NCI-H1930 (cell line): Measurements from ENCODE around the gene TBX21.

Experiments used
- DNase-seq, 2 experiments: peaks; one replicate each; lab custom pipeline; 2025; lab: John Stamatoyannopoulos, UW

The TBX21 gene

DNA sequence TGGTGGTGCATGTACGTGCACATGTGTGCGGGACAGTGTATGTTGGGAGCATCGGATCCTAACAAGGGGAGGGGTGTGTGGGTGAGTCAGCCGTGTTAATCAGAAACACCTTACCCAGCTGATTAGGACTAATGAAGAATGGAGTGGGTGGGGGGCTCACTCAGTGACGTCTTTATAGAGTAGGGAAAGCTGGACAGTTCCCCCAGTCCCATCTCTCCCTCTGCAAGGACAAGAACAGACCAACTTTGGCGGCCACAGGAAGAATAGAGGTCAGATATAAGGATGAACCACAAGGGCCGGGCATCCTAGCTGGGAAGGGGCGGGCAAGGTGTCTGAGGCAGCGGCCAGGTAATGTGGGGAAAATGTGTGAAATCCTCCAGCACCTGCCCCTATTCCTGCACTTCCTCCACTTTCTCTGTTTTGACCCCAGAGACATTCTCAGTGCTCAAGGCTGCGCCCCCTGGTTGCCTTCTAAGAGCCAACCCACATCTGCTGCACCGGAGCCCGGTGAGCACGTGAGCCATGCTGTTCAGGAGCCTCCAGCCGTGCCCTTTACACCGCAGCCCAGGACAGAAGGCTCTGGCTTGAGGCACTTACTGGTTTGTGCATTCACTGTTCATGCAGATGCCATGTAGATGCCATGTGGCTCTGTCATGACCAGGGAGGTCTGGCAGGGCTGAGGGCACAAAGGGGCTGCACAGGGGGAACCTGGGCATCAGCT, 18.9 kb upstream of the TBX21 start:
- DNase-seq: no peak

DNA sequence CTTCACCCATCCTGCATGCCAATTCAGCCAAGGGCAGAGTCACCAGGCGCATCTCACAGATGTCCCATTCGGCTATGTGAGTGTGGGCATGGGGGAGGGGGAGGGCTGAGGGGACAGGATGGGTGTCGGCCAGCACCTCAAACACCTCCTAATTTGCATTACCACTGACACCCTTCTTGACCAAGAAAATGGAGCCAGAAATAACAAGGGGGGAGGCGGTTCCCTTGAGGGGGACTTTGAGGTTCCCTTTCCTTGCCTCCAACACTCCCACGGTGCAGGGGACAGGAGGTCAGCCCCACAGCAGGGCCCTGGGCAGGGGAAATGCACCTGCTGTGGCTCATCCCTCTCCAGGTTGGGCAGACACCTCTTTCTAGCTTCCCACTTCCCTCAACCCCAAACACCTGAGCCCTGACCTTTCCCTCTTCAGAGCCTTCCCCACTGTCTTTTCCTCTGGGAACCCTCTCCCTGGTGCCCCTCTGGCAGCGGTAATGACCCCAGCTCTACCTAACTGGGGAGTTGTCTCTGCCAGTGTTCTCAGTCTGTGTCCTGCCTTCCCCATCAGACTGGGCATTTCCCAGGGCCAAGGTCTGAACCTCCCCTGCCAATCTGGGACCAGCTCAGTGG, 18.2 kb upstream of the TBX21 start:
- DNase-seq: no peak

DNA sequence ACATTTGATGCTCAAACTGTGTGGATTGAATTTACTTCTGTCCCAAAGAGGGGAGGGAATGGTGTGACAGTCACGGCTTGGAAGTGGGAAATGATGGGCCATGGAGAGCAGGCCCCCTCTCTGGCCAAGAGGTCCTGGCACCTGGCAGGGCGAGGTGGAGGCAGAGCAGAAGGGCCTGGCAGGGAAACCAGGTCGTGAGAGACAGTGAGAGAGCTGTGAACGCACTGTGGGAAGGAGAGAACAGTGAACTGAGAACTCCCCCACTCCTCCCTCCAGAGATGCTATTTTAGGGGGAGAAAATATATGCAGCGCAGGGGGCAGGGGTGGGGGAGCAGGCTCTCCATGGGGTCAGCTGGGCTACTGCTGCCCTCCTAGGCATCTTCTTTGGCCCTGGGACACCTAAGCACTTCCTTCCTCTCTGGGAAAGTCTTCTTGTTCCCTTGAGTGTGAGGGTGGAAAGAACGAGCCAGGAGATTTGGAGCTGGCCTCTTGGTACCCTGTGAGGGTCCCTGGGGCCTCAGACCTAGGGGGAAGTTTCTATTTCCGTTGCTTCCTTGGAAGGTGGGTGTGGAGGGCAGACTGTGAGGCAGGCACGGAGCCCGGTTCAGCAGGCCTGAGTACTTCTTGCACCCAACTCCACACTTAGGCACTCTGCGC, 17.2 kb upstream of the TBX21 start:
- no peak for DNase-seq

DNA sequence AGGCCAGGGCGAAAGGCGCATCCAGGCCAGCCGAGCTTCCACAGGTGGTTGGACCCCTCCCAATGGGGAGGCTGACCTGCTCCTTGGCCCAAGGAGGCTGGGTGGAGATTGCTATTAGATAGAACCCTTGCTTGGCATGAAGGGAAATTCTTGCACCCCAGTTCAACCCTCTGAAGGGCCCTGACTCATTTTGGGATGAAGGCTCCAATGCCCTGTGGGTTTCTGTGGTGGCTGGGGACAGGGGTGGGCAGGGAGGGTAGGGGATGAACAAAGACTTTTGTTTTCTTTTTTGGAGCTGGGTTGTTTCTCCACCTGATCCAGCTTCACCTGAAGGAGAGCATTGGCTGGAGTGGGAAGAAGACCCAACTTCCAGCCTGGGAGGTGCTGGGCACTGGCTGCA, 16.7 kb upstream of the TBX21 start:
- no peak for DNase-seq

DNA sequence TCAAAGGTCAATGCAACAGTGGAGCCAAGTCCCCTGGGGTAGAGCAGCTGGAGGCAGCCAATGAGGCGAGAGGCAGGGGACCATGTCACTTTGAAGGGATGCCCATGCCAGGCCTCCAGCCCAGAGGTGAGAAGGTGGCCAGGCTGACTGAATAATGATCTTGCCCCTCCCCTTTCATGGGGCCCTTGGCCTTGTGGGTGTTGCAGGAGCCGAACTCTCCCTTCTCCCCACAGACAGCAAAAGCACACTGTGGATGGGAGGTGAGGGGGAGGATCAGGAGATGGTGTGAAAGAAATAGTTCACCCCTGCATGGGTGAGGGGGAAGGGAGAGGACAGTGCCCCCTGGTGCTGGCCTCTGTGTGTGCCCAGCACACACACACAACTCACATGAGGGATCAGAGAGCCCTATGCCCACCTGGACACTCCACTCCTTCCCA, 15.8 kb upstream of the TBX21 start:
- DNase-seq: no peak

DNA sequence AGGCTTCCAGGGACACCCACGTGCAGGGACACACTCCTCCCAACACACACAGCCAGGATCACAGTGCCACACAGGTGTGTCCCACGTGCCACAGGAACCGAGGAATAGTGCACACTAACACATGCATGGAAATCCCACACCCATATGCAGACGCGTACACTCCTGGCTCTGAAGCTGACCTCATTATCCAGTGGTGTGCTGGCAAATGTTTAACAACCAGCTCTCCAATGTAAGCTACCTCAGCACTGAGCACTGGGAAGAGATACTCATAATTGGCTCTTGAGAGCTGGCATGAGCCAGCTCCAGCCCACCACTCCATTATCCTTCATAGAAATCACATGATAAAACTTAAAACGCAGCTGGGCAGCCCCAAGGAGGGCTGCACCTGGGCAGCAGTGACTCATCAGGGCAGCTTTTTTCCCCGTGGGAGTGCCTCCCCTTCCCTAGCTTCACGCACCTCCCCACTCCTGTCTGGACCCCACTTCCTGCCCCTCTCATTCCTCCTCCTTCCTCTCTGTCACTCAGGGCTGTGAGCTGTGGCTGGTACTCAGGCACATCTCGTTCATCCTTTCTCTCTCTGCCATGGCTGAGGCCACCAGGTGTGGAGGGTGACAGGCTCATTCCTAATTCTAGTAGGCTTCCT, 14.9 kb upstream of the TBX21 start:
- no peak for DNase-seq

DNA sequence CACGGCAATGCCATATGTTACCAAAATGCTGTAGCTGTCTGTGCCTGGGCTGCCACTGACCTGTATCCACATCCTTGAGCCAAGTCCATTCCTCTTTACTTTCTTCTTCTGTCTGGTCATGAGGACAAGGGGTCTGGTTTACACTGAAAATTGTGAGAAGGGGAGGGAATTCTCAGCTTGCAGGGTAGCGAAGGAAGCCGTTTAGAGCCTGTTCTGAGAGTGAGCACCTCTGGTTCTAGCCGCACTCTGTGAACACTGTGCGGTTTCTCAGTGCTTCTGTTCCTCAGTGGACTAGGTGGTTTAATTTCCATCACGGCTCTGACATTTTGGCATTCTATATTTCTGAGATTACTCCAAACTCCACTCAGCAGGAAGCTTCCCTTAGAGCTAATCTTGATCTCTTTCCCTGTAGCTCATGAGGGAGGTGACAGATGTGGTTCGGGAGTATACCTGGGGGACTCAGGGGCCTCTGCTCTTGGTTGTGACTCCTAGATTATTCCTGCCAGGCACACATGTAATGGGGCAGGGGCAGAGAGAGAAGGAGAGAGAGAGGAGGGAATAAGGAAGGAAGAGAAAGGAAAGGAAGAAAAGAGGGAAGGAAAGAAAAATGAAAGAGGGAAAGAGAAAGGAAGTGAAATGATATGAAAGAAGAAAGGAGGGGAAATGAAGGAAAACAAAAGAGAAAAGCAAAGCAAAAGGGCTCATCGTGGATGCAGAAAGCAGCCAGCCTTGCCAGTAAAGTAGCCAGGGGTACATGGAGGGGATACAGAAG, 14.2 kb upstream of the TBX21 start:
- no peak for DNase-seq

DNA sequence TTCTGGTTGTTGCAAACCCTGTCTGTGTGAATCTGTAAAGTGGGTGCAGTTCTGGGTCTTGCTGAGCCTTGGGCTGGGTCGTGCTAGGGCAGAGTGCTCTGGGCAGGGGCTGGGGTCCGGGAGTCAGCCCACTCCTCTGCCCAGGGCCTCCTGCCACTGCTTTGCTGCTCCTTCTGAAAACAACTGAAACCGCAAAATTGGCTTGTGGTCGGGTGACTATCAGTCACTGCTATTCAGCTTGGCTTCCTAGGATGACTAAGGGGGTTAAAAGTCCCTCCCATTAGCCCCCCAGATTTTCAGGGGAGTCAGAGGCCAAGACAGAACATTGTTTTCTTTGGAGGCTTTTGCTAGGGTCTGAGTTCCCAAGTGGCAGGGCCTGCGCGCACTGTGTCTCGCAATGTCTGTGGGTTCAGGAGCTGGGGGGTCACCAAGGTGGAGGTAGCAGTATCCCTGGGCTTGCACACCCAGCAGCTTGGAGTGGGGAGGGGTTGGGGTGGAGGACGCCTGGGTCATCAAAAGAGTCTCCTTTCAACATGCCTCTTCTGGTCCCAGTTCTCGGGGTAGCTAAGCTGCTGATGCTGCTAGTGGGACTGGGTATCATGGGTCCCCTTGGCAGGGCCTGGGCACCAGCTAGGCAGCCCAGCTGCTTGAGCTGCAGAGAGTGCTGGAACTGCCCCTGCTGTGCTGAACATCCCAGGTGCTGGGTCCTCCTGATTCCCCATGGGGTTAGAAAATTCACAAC, 13.5 kb upstream of the TBX21 start:
- DNase-seq: no peak

DNA sequence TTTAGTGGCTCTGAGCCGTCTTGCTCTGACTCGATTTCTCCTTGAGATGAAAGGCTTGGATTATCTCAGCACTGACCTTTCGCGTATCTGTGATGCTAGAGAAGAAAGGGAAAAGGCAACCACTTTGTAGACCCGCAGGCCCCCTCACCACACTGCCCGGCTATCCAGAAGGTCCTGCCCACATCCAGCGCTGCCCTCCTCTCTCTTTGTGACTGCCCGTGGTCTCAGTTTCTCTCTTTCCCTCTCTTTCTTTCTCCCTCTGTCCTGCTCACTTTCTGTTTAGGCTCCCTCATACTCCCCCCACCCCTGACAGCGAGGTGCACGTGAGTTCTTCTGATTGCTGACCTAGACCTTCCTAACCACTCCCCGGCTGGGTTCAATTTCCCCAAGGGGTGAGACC, 12.8 kb upstream of the TBX21 start:
- no peak for DNase-seq

DNA sequence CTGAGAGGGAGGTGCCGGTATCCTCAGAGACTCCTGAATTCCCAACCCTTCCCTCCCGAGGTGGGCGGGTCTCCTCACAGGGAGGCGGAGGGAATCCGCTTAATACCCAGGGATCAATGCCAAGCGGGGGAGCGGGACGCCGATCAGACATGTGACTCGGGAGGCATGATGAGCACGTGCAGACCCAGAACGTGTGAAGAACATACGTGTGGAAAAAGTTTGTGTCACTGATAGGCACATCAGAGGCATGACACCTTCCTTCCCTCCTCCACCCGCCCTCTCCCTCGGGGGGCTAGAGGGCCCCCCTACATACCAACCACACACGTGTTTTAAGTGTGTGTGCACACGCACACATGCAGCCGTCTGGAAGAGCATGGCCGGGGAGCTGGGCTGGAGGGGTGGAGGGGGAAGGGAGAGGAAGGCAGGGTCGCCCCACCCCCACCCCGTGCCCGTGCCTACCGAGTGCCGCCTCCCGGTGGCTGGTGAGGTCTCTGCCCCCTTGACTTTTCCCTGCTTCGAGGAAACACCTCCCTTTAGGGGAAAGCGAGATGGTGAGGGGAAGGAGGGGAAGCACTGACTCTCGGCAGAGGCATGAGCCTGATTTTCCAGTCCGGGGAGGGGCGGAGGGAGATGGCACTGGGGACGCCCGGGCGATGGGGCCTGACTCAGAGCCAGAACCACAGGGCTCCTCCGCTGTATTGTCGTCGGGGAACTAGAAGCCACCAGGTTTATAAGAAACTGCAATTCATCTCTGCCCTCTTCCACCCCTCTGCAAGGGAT, 12.1 kb upstream of the TBX21 start:
- no peak for DNase-seq

DNA sequence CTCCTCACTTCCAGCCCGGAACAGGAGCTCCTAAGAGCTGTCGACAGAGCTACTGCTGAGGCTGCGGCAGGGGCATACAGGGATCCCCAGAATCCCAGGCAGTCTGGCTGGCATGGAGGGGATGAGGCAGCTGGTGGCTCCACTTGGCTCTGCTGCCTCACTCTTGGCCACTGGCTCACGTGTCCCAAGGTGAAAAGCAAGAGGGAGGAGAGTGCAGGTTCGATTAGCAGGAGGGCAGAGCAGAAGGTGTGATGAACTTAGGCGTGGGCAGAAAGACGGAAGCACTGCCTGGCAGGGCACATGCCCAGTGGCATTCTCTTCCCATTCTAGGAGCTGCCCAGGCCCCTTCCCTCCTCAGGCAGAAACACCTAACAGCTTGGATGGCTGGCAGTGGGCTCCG, 11.3 kb upstream of the TBX21 start:
- no peak for DNase-seq

DNA sequence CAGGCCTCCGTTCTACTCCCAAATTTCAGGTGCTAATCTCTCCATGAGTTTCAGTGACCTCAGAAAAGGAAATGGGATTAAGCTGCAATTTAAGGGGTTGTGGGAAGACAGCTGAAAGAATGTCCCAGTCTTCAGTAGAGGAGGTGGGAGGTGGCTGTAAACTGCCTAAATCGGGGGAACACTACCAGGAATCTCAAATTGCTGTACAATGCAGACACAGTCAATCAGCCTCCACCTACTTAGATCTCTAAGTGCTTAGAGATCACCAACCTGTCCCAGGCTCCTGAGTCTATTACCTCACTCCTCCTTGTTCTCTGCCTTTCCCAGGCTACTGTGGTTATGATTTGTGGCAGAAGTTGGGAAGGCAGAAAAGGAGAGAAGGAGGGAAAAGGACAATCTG, 8.3 kb upstream of the TBX21 start:
- no peak for DNase-seq

DNA sequence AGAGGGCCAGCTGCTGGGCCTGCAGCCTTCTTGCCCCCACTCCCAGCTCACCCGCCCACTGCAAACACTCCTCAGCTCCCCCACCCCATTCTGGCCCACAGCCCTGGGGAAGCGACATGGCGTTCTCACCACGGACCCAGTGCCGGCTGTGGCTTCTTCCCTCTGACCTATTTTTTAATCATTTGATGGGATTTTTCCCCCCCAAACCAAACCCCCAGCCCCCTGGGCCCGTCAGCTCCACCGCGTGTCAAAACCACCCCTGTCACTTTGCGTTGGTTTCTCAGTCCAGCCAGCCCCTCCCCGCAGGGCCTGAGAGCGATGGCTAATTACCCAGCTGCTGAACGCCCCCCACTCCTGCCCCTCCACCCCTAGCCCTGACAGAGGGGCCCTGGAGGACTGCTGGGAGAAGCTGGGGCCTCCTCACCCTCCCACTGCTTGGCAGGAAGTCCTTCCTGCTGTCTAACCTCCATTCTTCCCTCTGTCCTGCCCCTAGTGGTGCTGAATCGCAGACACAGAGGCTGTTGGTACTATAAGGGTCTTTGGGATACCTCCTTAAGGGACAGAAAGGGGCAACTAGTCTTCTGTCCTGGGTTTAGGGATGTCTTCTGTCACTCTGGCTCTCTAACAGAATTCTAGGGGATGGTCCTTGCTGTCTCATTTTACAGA, 7.5 kb upstream of the TBX21 start:
- no peak for DNase-seq

DNA sequence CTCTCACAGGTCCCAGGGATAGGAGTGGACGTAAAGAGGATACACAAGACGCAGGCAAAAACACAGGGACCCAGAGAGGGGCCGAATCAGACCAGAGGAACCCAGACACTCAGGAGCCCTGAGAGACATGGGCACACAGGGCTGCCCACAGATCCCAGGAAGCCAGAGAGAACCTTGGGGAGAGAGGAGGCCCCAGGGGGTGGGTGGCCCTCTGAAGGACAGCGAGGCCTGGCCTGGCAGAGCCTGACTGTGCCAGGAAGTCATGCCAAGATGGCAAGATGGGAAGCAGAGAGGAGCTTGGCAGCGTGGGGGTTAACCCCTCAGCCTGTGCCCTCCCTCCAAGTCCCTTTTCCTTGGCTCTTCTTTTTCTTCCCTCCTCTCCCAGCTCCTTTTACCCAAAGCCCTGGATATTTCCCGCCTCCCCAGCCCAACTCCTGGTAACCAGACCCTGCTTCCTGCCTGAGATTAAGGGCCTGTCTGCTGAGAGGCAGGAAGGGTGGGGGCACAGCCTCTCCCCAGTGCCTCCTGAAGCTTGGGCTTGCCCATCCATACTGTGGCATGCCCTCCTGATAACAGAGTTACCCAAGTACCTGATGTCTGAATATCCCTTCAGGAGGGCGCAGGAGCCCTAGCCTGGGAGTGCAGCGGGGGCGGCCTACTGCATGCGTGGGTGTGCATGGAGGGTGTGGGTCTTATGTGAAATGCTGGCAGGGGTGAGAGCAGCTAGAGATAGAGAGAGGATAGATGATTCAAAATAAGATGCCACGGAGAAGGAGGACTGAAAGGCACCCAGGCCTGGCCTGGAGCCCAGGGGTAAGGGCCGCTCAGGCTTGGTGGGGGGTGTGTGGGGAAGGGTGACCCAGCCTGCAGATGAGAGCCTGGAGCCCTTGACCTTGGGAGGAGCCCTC, 6.0 kb upstream of the TBX21 start:
- DNase-seq: no peak

DNA sequence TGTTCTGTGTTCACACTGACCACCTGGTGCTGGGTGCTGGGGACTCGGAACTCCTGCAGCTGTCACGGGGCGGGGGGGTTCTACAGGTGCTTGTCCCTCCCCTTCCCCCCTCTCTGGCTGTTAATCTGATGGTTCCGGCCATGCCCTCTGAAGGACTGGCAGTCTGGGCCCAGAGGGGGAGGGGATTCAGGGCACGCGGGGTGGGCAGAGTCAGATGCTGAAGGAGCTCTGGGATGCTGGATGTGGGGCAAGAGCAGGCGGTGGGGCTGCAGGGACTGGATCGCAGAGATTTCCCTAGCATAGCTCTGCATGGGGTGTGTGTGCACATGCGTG, 5.4 kb upstream of the TBX21 start:
- DNase-seq: no peak

DNA sequence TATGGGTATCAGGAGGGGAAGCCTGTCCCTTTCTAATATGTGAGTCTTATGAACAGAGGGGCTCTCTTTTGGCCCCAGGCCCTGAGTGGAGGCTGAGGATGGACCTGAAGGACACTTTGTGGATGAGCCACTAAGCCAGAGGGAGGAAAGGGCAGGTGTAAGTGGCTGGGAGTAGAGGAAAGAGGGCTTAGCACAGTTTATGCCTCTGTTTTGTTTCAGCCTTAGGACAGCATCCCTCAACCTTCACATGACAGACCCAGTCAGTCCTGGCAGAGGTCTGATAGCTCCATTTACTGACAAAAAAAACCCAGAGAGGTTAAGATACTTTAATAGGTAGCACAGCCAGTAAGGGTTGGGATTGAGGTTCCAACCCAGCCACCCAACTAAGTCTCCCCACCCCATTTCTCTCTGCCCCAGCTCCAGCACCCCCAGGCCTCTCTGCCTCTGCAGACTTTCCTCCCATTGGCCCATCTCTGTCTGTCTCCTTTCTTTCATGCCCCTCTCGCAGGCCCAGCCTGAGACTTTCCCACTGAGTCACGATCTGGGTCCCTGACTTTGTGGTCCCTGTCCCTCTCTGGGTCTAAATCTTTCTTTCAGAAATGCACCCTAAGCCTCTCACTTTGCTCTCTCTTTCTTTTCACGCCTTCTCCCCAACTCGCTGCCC, 4.7 kb upstream of the TBX21 start:
- no peak for DNase-seq

DNA sequence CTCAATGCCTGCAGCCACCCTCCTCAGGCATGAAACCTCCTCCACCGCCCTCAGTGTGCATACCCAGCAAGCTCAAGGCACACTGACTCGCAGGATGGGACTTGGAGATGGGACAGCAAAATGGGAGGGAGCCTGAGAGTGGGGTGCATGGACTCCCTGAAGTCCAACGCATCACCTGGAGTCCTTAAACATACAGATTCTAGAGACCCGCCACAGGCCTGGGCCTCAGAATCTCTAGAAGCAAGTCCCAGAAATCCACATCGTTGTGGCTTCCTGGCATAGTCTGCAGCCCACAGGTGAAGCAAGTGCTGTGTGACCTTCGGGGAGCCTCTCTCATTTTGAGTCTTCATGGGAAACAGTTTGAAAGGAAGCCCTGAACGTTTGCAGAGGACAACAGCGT, 3.6 kb upstream of the TBX21 start:
- no peak for DNase-seq

DNA sequence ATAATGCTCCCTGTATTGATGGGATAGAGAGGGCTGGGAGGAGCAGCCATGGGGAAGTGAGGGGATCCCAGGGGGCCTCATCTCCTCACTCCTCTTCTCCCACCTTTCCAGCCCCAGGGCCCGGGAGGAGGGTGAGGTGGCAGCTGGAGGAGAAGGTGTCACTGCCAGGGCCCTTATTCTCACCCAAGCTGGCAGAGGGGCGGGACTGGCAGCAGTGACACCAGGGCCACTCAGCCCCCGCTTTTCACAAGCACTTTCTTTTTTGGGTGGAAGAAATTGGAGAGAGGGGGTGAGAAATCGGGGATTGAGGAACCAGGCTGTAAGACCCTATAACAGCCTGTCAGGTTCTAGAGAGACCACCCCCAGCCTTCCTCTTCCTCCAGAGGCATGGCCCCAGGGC, 2.4 kb upstream of the TBX21 start:
- no peak for DNase-seq

DNA sequence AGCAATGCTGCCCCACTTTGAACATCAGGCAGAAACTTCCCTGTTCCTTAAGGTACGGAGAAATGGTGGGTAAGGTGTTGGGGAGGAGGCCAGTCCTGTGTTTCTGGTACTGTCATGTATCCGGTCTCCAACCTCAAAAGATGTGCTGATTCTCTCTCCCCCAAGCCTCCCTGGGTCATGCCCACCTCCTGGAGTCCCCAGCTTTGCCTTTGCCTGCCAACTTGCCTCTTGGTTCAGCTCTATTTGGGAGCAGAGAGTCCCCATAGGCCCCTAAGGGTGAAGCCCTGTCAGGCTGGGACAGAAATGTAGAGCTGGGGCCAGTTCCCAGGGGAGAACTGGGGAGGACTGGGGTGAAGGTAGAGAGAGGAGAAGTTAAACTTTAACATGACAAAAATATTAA, 1.6 kb upstream of the TBX21 start:
- DNase-seq: no peak
